Retina (tissue), 1 donor: ENCODE data around the gene CD164L2.

Source experiments
- DNase-seq: peaks from one replicate; pipeline ENCODE4 v3.0.0-alpha.2; 2016

CD164L2 gene

DNA sequence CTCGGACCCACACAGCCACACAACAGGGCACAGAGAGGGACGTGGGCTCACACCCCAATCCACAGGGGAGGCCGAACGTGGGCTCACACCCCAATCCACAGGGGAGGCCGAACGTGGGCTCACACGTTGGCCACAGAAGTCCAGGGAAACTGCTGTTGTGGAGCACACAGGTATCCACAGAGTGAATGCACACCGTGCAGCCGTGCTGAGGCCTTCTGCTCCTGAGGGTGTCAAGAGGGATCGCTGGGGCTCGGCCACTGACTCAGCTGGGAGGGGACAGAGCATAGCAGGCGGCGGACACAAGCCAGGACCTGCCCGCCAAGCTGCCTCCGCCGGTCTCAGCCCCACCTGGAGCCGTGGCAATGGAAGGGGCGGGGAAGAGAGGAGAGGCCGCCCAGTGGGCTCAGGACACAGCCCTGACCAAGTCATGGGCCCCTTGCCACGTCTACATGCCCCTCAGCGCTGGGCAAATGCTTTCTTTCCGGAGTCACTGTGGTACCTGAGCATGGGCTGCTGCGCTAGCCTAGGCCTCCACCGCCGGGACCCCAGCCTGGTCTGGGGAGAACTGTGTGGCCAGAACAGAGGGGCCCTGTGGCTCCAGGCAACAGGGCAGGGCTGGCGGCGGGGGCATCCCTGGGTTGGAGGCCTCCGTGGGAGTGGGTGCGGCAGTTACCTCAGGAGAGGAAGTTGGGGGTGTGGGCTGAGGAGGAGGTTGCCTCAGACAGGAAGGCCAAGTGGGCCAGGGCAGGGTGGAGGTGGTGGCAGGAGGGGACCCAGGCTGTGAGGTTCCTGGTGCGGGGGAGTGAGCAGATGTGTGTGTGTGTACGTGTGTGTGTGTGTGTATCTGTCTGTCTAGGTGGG lies 40.1 kb downstream of the CD164L2 start:
- DNase-seq: no peak

DNA sequence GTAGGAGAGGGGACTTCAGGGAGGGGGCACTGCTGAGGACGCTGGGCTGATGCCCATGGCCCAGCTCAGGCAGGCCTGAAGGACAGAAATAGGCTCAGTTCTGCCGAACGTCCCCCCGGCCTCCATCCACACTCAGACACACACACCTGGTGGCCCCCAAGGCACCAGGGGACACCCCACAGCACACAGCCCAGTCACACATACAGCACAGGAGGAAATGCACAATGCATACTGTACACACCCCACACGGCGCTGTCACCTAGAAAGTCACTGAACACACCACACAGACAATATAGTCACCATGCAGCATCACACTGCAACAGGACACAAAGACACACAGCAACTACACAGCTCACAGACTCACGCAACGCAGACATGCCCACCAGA lies 40.7 kb downstream of the CD164L2 start:
- no peak for DNase-seq

DNA sequence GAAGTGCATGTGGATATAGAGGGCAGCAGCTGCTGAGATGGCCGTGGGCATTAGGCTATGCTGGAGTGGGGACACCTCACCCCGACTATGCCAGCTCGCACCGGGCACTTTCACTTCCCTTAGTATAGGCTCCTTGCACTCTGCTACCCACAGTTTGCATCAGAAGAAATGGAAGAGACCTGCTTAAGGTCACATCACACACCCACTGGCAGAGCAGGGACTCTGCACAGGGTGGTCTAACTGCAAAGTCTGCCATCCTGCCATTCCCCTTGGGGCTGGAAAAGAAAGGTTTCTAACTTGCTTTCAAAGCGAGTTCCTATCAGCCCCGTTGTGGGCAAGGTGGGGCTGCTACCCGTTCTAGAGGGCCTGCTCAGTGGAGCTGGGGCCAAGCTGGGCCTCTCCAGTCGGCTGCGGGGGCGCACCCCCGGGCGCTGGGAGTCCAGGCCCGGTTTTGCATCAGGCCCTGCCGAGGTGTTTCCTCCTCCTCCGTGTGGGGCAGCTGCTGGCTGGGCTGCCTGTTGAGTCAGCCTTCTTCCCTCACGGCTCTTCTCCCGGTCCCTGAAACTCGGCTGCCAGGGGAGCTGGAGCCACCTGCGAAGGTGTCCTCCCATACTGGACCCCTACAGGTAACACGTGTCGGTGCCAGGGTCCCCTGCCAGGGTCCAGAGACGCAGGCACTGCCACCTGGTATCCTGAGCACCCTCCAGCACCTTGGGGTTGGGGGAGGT lies 41.4 kb downstream of the CD164L2 start, which contains the start of gene SYTL1:
Gene SYTL1 (plus strand): TSS at position 498 of the 728 bp plus-strand sequence. CDS start 3,313 bp downstream, outside the sequence.
- peak; percentile 23 for DNase-seq

- DNase-seq: no peak
Measured at GRCh38 chr1:27339213-27339612, 43.9 kb downstream of the CD164L2 start.

- no peak for DNase-seq
Measured at GRCh38 chr1:27338751-27339150, 44.4 kb downstream of the CD164L2 start.

DNA sequence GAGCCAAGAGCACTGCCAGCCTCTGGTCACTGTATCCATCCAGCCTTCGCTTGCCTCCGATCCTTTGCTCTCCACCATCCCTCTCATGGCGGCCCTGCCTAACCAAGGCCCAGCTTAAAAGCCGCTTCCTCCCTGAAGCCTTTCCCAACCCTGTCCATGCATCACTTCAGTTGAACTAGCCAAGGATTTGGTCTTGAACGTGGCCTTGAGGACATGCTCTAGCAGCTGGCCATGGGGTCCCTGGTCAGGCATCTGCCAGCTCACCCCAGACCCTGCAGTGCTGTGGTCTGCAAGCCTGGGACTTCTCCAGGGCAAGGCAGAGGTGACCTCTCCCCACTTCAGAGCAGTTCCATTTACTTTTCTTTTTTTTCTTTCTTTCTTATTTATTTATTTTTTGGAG lies 46.4 kb downstream of the CD164L2 start:
- no peak for DNase-seq

DNA sequence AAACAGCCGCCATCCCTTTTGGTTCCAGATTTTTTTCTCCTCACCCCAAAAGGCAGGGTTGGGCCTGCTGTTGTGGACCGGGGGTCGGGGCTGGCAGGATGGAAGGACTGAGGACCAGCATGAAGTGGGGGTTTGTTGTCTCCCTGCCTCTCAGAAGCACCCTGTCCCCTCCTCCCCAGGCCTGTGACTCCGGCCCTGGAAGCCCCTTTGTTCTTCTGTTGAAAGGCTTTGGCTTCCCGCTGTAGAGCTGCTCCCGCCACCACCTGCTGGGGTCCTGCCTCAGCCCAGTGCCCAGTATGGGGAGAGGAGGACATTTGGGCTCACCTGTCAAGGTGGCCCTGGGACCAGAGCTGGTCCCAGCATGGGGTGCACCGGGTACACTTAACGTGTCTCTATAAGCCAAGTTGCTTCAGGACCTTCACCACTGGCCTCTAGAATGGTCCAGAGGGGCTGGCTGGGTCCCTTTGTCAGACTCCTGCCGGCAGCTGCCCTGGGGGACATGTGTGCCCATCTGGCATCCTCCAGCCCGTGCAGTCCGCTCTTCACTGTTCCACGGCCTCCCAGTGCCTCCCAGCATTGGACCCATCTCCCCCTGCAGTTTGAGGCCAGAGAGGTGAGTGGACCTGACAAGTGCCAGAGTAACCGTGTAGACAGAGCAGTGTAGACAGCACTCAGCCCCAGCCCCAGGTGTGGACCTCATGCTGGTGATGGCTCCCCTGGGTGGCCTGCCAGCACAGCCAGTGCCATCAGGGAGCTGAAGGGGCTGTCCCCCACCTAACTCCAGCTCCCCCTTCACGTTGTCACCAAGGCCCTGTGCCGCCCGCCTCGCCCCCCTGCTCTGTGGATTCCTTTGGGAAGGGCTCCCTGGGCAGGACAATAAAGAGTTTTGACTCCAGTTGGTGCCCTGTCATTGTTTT lies 47.4 kb downstream of the CD164L2 start:
- no peak for DNase-seq

DNA sequence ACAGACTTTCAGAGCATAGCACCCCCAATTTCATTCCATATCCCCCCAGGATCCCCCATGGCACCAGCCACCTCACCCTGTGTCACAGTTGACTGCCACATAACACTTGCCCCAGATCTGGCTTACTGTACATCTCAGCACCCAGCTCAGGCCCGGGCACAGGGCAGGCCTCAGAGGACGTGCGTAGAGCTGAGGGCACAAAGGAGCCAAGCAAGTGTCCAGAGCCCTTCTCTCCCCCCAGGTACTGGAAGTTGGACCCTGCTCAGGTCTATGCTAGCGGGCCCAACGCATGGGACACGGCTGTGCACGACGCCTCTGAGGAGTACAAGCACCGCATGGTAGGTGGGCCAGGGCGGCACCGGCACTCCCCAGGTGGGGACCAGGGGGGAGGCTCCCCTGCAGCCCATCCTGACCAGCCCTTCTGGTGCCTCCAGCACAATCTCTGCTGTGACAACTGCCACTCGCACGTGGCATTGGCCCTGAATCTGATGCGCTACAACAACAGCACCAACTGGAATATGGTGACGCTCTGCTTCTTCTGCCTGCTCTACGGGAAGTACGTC lies 49.3 kb downstream of the CD164L2 start:
- DNase-seq: no peak

DNA sequence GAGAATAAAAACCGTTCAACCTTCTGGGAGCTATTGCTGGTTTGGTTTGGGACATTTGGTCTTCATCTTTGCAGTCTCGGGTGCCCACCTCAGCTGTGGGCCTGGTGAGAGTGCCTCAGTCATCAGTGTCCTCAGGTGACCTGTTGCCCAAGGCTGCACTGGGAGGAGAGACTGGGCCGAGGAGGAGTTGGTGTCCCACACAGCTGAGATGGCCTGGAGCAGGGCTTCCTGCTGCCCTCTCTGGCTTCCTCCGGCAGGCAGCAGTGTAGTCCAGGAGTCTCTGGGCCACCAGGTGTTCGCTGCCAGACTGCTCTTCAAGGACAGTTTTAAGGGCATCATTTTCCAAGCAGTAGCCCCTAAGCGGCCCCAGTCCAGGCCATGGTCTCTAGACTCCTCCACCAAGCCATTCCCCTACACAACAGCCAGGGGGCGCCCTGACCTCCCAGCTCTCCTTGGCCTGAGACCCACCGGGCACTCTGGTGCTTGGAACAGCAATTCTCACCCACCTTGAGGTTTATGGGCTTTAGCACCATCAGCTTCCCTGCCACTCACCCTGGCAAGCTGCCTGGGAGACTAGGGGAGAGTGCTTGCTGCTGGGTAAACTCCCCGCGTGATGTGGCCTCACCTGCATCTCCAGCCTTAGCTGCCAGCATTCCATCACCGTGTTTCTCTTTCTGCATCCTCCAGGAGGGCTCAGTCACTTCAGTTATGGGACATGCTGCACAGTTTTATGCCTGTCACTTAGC lies 50.4 kb downstream of the CD164L2 start:
- DNase-seq: peak; percentile 57

GRCh38 chr1:27331922-27332321 lies 51.2 kb downstream of the CD164L2 start:
- DNase-seq: no peak

- DNase-seq: no peak
Measured at GRCh38 chr1:27331426-27331825, 51.7 kb downstream of the CD164L2 start.

- no peak for DNase-seq
Measured at GRCh38 chr1:27330786-27331185, 52.3 kb downstream of the CD164L2 start.
